Measurements from ENCODE around the gene TSC1. TPM values are rescaled to one million over a fixed set of nuclear protein-coding genes. Genes with fewer than 3 reads are reported as not detected.
A peak's percentile ranks its signal among the peaks of the same experiment; 100 is the strongest.

TSC1 gene
- total RNA-seq, 1 donor from 2014 or later = 50.9 TPM

DNA sequence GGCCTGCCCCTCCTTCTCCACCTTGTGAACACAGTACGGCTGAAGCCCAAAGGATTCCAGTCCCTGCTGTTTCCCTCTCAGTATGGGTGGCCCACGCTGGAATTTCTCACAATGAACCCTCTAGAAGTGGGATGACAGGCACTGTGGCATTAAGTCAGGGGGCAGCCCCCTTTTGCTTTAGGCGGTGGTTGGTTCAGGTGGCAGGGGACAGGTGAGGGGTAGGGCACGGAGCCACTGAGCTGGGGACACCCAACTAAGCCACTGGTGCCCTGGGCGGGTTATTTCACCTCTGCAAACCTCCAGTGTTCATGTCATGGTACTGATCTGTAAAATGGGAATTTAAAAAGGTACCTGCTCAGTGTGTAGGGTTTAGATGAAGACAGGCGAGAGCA is 58.1 kb downstream of the TSC1 start:
- intact Hi-C loops (cut with DNase I) = no loop called here
- no peak for DNase-seq

DNA sequence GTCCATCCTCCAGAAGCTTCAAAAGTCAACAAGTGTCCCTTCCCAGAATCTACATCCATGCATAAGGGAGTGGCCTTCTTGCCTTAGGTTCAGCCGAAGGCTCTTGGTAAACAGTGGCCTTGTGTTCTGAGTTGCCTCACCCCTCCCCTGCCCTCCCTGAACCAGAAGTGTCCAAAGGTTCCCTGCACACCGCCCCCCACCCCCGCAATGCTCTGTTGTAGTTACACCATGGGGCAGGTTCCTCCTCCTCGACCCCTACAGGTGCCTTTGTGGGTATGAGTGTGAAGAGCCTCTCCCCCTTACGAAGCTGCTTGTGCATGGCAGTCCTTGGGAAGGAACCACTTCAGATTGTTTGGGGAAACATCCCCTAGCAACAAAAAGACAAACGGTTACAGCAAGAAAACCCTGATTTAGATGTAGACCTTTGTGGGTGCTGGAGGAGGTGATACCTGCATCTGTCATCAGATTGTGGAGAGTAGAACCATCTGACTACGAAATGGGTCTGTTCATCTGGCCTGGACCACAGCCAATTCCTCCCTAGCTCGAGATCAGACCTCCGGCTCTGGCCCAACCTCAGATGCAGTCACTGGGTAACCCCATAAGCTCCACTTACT is 58.6 kb downstream of the TSC1 start:
- Histone ChIP-seq H3K27me3 (ENCODE audit: low read depth) (no peaks in the 10 kb centered on the region), H3K4me3 (no peak overlapping the region), H3K36me3 (no peaks in the 10 kb centered on the region), H3K9me3 (no peaks in the 10 kb centered on the region), H3K4me1 (no peaks in the 10 kb centered on the region), H3K27ac (no peak overlapping the region)
- ATAC-seq = peak; percentile 68 to 70
- intact Hi-C loops (cut with DNase I) = no loop called here
- DNase-seq = peak; percentile 60
- no peak for TF ChIP-seq CTCF (IDR thresholded peaks at IDR 0.05)

More for the DNA sequence above, 58.1 kb downstream of the TSC1 start:
- Histone ChIP-seq H3K27me3 (ENCODE audit: low read depth) (no peaks in the 10 kb centered on the region), H3K4me3 (no peak overlapping the region), H3K36me3 (no peaks in the 10 kb centered on the region), H3K27ac (no peak overlapping the region), H3K4me1 (no peaks in the 10 kb centered on the region), H3K9me3 (no peaks in the 10 kb centered on the region)
- no peak for TF ChIP-seq CTCF (IDR thresholded peaks at IDR 0.05)
- peak in 1 of 2 donors; percentile 28 for ATAC-seq

GRCh38 chr9:132883349-132884294 is 60.8 kb downstream of the TSC1 start:
- H3K9me3 ChIP-seq = no peaks in the 10 kb centered on the region
- intact Hi-C loops (cut with DNase I) = no loop called here
- H3K4me1 ChIP-seq = peaks cover 6% of the 10 kb centered on the region
- DNase-seq (no peak), ATAC-seq (no peak)
- no peaks in the 10 kb centered on the region for H3K36me3 ChIP-seq
- TF ChIP-seq CTCF (IDR thresholded peaks at IDR 0.05) = no peak
- H3K27ac ChIP-seq = no peak overlapping the region
- no peak overlapping the region for H3K4me3 ChIP-seq
- no peaks in the 10 kb centered on the region for H3K27me3 ChIP-seq (ENCODE audit: low read depth)

DNA sequence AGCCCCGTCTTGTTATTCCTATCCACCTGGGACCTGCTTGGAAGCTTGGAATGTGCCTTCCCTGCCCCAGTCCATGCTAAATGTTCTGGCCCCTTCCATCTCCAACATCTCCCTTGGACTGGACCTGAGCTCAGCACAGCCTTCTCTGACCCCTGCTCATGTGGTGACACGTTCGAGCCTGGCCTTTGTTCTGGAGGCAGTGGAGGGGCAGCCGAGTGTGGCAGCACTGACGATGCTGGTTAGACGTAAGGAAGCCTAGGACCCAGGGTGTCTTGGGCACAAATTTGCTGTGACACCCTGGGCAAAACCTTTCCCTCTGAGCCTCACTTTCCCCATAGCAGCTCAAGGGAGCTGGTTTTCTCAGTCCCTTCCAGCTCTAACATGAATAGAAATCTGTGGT is 61.8 kb downstream of the TSC1 start:
- Histone ChIP-seq H3K27ac (no peak overlapping the region), H3K4me3 (no peak overlapping the region), H3K9me3 (no peaks in the 10 kb centered on the region), H3K4me1 (peaks cover 8% of the 10 kb centered on the region), H3K36me3 (no peaks in the 10 kb centered on the region), H3K27me3 (ENCODE audit: low read depth) (no peaks in the 10 kb centered on the region)
- intact Hi-C loops (cut with DNase I) = no loop called here
- no peak for TF ChIP-seq CTCF (IDR thresholded peaks at IDR 0.05)
- DNase-seq = no peak
- no peak for ATAC-seq

DNA sequence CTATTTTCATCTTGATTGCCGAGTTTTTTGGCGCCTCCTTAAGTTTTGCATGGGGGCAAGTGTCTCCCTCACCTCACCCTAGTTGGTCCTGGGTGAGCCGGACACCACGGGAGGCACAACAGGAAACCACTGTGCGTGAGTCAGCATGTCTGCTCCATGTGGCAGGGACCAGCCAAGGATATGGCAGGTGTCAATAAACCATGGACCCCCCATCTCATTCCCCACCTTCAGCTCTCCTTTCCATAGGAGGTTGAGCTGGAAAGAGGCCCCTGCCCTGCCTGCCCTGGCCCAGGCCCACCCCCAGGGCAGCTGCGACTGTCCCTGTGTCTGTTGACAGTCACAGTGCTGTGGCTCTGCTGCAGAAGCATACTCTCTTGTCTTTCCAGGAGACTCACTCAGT is 62.6 kb downstream of the TSC1 start:
- Histone ChIP-seq H3K27ac (no peak overlapping the region), H3K36me3 (no peaks in the 10 kb centered on the region), H3K27me3 (ENCODE audit: low read depth) (no peaks in the 10 kb centered on the region), H3K9me3 (no peaks in the 10 kb centered on the region), H3K4me1 (peaks cover 13% of the 10 kb centered on the region), H3K4me3 (no peak overlapping the region)
- no peak for DNase-seq
- TF ChIP-seq CTCF (IDR thresholded peaks at IDR 0.05) = no peak
- no peak for ATAC-seq
- intact Hi-C loops (cut with DNase I) = no loop called here
